TTC549 (cell line): ENCODE measurements around the gene PDE7B.

Source experiments
- FAIRE-seq: peaks from 2 replicates; lab custom pipeline; 2012; peaks lifted over from hg19 to GRCh38; lab: Jason Lieb, UNC

The PDE7B gene

DNA sequence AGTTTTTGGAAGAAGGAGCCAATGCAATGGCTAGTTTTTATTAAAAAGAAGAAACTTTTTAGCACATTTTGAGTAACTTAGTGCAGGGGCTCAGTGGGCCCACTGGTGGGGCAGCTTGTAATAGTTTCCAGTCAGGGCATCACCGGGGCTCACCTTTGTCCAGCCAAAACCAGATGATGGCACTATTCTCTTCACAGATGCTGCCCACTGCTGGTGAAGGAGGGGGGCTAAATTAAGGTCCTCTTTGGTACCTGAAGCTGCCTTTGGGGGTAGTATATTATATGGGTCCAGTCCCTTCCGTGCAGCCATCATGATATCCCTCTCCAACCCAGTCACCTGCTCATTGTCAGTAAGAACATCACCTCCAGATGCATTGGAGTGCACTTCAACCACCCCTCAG lies 182.9 kb downstream of the PDE7B start:
- FAIRE-seq, result no peak

DNA sequence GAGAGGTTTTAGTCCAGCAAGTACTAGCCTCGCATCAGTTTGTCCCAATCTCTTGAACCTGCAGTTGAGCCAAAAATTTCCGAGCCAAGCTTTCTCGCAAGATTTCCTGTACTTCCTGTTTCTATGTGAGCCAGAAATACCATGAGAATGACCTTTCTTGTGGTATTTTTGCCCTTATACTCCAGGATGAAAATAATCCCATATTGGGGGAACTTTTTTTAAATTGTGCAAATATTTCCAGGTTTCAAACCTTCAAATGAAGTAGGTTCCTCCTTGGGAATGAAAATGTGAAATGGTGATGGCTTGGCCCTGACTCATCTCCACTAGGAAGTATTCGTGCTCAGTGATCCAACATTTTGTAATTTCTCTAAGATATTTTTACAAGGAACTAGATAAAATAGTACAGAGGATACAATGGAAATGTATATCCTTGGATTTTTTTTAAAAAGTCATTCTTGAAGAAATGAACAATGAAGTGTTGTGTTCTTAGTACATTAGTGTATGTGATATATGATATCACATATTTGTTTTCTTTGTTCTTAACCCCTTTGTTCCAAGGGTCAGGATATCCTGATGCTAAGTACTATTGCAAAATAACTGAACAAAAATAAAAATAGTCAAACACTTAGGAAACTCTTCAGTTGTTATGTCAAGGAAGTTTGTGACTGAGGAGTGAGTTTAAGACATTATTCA lies 184.0 kb downstream of the PDE7B start:
- FAIRE-seq, result no peak

DNA sequence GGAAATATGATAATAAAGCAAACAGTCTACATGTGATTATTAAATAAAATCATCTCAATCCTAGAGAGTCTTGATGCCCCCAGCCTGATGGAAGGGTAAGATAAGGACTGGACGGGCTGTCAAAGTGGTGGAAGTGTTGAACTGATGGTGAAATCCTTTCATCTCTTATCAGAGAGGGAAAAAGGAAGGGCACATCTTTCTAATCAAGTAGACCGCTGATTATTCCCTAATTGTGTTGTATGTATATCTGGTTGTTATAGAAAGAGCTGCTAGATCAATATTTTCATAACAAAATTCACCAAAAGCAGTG lies 184.5 kb downstream of the PDE7B start:
- no peak for FAIRE-seq

DNA sequence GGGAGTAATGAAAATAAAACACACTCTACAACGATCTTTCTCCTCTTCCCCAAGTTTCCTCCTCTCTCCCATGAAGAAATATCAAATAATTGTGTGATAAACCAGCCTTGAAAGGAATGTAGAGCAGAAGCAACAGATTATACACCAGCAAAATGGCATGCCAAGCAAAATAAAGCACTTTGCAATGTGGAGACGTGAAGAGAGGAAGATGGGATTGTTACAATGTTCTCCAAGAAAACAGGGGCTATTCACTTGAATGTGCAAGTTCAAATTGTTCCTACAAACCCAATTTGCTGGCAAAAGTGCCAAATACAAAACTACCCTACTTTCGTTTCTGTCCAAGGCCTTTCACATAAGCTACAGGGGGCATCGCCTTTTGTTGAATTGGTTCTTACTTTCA lies 185.1 kb downstream of the PDE7B start:
- no peak for FAIRE-seq

DNA sequence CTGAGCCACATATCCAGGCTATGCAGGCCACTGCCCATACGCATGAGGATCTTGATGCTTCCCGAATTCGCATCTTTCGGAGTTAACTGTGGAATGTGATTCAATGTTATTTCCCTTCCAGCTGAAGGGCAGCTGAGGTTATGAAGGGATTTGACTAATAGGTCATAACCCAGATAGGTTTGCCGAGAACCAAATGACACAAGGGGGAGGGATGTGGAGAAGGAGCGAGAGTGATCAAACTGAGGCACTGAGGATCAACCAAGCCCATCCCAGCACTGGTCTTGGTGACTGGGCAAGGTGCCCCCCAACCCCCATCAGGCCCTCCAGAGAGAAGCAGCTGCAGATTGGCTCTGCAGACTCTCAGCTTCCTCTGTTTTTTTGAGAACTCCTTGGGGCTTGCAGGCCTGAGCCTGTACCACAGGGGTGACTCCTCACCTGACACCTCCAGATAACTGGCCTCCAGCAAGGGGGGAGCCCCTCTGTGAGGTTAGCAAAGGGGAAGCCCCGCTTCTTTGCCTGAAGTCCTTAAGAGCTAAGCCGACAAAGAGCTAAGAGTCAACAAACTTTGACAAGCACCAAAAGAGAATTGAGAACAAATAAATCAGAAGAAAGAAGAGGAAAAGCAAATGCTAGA lies 185.9 kb downstream of the PDE7B start:
- FAIRE-seq, result no peak

DNA sequence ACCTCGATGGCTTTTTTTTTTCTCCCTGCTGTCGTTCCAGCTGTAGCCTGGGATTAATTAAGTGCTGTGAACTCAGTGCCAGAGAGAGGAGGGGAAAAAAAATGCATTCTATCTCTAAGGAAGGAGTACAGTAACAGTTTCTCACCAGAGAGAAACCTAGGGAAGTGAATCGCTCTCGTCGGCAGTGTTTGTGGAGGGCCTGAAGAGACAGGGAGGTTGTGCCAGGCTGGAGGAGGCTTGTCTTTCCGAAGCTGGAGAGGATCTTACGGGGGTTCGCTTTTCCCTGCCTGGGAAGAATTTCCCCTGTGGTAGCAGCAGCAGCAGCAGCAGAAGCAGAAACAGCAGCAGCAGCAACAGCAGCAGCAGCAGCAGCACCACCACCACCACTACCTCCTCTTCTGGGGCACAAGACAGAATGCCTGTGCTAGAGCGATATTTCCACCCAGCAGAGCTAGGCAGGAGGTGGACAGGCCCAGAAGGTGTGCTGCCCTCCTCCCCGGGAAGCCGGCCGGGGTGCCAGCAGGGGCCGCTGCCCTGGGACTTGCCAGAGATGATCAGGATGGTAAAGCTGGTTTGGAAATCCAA lies 186.5 kb downstream of the PDE7B start:
- FAIRE-seq, result no peak

DNA sequence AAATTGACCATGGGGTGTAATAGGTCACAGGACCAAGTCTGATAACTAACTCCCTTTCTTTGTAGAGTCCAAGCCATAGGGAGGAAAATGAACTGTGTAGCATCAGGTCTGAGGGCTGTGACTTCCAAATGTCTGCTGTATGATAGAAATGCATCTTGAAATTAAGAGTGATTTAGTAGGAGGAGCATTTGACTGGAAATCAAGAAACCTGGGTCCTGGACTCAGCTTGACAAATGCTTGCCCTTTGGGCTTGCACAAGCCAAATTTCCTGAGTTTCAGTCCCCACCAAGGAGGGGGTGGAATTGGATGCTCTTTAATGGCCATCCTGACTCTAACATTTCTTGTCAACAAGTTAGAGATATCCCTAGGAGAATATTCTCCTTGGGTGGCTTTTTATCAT lies 187.0 kb downstream of the PDE7B start:
- no peak for FAIRE-seq

DNA sequence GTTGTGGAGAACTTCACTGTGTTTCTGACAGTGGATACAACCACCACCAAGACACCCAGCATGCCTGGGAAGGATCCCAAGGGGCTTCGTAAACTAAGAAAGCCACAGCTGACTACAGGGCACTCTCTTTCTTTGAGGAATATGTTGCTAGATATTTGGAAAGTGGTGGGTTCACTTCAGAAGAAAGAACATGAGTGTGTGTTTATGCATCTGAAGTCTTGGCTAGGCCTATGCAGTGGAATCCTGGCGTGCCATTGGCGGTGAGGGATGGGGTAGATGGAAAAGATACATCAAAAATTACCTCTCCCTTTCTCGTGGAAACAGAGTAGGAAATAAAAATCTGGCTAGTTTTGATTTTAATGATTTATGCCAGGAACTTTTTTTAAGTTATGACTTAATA lies 187.7 kb downstream of the PDE7B start:
- no peak for FAIRE-seq

DNA sequence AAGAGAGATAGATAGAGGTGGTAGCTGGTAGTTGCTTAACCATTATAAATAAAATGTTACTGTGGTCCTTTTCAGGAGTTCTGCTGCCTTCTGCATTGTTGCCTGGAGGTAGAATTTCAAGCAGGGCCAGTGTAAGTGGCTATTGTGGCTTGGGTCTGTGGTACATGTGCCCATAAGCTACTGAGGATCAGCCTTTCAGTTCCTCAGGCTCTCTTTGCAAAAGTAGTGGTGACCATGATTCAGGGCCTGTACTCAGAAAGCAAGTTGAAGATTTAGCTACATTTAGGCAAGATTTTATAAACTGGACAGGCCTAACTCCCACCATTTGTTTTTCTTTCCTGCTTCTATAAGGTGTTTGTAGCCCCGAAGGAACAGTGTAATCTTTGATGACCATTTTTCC lies 199.0 kb downstream of the PDE7B start:
- FAIRE-seq, result no peak

DNA sequence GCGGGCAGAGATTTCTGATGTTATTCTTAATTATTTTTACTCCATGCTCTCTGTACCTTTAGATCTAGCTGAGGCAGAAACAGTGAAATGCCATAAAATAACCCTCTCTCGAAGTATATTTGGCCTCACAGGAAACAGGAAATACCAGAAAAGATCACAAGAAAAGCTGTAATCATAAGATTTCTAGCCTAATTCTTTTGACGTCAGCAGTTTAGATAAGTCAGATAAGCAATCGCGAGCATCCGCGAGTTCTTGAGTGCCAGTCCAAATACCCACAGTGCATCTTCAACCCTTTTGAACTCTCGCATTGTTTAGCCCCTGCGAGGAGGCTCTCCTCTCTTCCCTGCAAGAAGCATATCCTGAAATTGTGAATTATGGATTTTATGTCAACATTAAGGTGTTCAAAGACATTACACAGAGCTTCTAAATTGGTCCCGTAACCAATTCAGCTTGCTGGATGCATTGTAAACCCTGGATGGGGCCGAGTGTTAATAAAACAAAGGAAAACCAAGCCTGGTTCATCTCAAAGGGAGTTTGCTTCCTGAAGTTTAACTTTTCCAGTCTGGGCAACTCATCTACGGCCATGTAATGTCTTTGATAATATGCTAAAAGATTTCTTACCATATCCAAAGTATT lies 199.8 kb downstream of the PDE7B start:
- FAIRE-seq, result no peak

DNA sequence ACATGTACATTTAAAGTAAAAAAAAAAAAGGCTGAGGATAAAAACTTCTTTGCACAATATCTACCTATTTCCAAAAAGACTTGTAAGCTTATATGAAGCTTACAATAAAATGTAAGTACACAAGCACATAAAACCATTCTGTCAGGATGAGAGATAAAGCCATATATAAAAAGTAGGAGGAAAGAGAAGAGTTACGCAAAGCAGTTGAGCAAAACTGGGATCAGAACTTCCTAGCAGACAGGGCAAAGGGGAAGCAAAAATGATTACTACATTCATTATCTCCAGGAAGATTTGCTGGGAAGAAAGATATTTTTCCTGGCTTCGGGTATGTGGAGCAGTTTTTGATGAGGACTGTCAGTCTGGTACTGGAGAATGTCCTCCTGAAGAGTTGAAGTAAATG lies 200.5 kb downstream of the PDE7B start:
- no peak for FAIRE-seq

DNA sequence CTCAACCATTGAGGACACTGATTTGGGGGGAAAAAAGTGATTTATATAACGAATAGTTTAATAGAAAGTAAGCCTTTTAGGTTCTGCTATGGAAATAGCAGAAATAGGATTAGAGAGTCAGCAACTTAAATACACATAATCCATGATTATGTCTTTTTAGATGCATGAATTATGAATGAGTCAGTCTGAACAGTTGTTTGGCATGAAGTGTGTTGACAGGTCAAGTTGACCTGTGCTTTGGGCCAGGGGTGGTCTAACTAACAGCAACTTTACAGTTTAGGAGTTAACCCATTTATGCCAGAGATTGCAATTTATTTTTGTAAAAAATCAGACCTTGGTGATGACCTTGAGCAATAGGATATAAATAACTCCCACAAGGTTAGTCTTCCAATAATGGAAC lies 207.4 kb downstream of the PDE7B start:
- no peak for FAIRE-seq

DNA sequence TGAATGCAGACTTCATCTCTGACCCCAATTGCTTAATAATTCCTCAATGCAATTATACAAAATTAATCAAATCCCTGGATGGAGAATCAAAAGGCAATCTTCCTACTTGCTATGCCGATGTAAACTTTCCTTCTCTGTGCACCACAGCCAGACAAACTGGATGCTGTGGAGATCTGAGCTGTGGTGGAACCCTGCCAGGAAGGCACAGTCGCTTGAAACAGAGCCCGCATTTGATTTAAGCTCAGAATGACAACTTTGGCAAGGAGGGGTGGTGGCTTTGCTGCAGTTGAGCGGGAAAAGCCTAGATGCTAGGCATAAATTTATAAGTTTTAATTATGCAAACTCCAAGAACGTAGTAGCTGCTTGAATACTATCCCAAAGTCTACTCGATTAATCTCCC lies 207.8 kb downstream of the PDE7B start:
- FAIRE-seq, result no peak

DNA sequence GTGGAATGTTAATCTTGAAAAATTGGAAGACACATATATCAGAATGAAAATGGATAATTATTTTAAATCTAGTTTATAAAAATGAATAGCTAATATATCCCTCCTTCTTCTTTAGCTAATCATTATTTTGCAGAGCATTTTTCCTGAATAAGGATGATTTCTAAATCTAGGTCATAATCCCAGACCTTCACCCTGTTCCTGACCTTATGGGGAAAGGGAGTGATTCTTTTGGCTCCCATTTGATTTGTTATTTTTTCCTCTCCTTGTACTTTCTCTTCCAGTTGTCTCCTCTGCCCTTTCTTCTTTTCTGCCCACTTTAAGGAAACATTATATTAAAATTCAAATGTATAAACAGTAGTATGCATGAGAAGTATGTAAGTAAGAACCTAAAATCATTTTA lies 208.6 kb downstream of the PDE7B start:
- FAIRE-seq, result no peak

DNA sequence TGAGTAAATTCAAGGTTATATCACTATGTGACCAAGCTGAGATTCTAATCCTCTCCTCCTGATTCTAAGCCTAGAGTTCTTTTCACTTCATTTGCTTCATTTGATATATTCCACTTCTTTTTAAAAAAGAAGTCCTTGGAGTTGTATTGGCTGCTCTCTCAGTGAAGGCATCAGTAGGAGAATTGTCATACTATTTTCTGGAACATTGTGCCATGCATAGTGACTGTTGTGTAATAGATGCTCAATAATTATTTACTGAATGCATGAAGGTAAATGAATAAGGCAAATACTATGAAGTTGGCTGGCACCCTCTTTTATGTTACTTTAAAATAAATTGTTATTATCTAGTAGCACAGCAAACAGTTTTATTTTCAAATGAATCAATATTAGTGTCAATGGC lies 209.3 kb downstream of the PDE7B start:
- FAIRE-seq, result no peak

DNA sequence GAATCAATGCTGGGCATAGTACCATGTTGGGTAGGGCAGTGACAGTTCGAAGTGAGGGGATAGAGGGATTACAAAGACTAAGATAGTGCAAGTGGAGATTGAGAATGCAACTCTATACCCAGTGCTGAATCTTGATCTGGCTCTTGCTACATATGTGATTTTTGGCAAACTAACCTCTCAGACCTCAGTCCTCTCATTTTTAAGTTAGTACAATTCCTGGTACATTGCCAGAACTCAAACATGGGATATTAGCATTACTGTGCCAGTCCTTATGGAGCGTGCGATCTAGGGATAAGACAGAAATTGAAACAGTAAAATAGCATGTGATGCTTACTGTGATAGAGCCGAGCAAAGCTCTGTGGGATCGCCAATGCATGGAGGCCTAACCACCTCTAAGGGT lies 210.2 kb downstream of the PDE7B start:
- FAIRE-seq, result no peak

DNA sequence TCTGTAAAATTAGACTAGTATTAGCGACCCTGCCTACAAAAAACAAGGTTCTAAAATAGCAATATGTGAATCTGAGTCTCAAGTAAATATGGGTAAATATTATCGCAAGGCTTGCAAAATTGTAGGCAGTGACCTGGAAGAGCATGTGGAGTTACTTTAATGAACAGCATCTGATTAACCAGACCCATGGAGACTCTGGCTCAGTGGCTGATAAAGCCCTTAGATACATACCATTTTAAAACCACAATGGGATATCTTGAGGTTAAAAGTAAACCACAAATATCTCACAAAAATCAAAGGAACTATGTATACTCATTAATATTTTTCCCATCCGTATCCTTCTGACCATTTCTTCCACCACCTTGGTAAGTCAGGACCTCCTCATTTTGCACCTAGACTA lies 211.6 kb downstream of the PDE7B start:
- no peak for FAIRE-seq

DNA sequence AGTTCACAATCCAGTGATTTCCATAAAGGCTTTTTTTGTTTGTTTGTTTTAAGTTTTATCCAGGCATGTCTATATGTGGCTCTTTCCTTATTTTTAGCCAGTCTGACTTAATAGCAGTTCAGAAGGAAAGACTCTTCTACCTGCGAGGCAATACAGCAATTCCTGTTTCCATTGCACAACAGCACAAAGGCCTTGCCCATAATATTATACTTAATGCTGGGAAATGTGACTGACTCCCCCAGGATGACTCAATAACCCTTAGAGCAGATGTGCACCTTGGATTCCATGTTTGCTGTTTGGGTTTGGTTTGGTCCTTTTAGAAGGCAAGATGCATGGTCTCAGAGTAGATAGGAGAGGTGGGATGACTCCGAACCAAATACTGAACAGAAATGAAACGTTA lies 214.5 kb downstream of the PDE7B start:
- no peak for FAIRE-seq

DNA sequence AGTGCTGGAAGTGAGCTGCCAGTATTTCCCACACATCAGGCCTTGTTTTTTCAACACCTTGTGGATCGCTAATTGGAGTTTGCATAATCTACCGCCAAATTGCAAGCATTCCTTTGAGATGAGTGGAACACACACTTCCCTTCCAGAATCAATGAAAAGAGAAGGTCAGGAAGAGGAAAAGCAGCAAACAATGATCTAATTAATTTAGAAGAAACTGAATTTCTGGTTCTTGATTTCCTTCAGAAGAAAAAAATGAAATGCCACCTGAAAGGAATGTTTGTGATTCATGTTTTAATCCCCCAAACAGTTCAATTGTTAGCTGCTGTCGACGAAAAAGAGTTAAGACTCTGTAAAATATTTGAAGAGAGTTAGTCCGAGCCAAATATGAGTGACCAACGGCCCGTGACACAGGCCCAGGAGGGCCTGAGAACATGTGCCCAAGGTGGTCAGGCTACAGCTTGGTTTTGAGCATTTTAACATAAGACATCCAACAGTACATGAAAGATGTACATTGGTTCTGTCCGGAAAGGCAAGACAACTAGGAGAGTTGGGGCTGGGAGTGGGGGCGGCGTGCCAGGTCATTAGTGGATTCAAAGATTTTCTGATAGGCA lies 216.3 kb downstream of the PDE7B start:
- no peak for FAIRE-seq

DNA sequence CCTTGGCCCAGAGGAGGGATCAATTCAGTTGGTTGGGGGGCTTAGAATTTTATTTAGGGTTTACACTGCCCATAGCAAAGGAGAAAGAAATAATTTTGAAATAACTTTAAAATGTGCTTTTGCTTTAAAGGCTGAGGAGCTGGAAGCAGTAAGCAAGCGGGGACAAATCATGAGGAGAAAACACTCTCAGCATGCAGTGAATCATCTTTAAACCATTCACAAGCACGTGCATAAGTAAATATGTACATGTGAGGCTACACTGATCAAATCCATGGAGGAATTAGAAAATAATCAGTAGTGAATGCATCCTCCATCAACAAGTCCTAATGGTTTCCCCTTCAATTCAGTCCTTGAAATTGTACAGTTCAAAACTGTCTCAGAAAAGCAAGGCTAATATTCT lies 217.6 kb downstream of the PDE7B start:
- no peak for FAIRE-seq

DNA sequence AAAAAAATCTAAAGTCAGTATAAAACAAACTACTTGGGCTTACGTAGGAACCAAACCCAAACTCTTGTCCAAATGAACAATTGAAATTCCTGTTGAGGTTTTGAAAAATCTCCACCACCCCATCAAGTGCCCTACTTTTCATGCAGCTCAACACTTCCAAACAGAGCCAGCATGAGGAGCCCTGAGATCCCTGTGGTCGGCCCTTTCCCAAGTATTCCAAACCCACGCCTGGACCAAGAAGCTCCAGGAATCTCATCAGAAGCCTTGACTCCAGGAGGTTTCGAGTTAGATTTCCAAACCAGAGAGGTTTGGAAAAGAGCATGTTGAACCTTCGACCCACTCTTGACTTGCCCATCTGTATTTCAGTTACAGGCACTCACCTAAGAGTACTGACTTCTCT lies 219.3 kb downstream of the PDE7B start:
- FAIRE-seq, result no peak

DNA sequence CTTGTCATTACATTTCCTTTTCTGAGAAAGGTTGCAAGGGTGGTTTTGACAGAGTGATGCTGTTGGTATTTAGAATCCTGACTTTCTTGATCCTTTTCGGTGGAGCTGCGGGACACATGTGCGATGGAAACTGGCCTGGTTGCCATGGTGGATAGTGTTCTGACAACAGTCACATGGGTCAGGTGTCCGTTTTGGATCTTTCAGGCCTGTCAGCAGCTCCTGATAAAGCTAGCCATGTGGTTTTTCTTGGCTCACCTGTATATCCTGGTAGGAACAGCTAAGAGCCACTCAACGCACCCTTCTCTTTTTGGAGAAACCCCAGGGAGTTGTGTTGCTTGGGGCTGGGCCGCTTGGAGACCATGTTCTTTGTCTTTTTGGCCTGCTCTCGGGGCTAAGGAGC lies 221.2 kb downstream of the PDE7B start:
- no peak for FAIRE-seq

DNA sequence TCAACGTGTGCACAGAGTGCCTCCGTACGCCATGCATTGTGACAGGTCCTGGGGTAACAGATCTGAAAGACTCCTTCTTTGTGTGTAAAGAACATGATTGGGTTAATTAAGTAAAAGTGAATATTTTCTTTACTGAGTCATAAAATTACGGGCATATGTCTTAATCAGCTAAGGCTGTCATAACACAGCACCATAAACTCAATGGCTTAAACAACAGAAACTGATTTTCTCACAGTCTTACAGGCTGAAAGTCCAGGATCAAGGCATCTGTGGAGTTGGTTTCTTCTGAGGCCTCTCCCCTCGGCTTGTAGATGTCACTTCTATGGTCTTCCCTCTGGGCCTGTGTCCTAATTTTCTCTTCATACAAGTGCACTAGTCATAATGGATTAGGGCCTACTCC lies 221.7 kb downstream of the PDE7B start:
- FAIRE-seq, result no peak
